Measurements from ENCODE around the gene BCOR. TPM values are rescaled to one million over a fixed set of nuclear protein-coding genes. Genes with fewer than 3 reads are reported as not detected.

Gene BCOR
- total RNA-seq, 2 donors from 2014 or later = 10.8 to 21.6 TPM

DNA sequence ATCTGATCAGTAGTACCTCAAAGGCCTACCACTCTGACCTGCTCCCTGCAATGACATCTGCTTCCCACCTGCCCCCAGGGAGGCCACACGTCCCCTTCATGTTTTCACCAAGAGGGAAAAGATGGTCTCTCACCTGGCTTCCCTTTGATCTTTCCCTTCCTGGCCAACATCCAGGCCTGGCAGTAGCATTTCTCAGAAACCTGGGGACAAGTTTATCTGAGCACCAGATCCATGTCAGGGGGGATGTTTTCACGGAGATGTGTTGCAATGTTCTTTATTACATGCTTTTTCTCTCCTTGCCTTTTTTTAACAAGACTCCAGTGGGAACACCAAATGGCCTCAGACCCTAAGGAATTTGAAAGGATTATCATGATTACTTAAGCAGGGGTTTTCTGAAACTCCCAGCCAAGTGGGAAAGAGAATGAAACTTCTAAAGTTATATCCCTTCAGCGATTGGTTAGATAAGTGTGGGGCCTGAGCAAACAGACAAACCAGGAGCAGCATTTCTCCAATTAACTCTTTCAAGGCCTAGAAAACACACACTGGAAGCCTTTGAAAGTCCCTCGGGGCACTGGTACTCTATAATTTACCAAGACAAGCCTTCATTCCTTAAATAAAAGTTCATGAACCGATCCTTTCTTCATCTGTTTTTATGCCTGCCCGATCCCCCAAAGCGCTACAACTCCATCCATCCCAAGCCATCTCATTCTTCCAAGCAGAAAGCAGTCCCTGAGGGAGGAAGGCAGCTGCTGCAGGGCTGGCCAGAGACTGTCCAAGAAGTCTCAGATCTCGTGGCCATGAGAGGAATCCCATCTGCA is 94.1 kb downstream of the BCOR start:
- DNase-seq (no peak), ATAC-seq (no peak)
- intact Hi-C loops (cut with DNase I) = no loop called here

DNA sequence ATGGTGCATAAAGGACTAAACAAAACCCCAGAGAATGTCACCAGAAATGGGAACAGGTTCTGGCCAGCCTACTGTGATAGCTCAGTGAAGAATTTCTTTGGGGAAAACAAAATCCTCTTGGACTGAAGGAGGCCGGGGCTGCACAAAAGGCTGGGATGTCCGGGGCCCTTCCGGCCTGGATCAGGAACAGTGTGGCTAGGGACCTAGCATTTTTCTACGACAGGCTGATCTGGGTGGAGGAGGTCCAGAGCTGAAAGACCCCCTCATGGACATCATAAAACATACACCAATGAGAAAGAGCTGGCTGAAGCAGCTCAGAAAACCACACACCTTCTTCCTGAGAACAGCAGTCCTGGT is 94.7 kb downstream of the BCOR start:
- no peak for DNase-seq
- intact Hi-C loops (cut with DNase I) = no loop called here
- no peak for ATAC-seq

Measured in left cardiac atrium (tissue), 4 donors.